Nephron (organoid): ENCODE results near the gene HMCN1.

Source experiments
- H3K27ac Mint-ChIP-seq, 3 experiments: 2 replicates each; pipeline ENCODE4 v1.8.0; 2020; ENCODE audit warnings: mixed read lengths in 3 of 3, mild to moderate bottlenecking in 2 of 3, moderate library complexity in 1 of 3
- H3K27me3 Mint-ChIP-seq: 2 replicates; pipeline ENCODE4 v1.8.0; 2021; ENCODE audit warnings: low read depth, mild to moderate bottlenecking, moderate library complexity, mixed read lengths
- H3K36me3 Mint-ChIP-seq: 2 replicates; pipeline ENCODE4 v1.8.0; 2020; ENCODE audit warnings: low read depth, mixed read lengths
- H3K4me1 Mint-ChIP-seq: 2 replicates; pipeline ENCODE4 v1.8.0; 2020; ENCODE audit warnings: mixed read lengths
- H3K4me3 Mint-ChIP-seq, 3 experiments: 2 replicates each; pipeline ENCODE4 v1.8.0; 2020; ENCODE audit warnings: mild to moderate bottlenecking in 3 of 3, mixed read lengths in 3 of 3, moderate library complexity in 2 of 3
- H3K9me3 Mint-ChIP-seq: 2 replicates; pipeline ENCODE4 v1.8.0; 2020; ENCODE audit warnings: mixed read lengths
- CTCF ChIP-seq, 3 experiments: fragments of 200-600 bp; sonication (generic); IDR thresholded peaks; one replicate each; pipeline ENCODE4 v1.5.0; 2021; ENCODE audit warnings: antibody characterized with exemption in 3 of 3; ENCODE audit not compliant: unreplicated experiment in 3 of 3

HMCN1 gene

DNA sequence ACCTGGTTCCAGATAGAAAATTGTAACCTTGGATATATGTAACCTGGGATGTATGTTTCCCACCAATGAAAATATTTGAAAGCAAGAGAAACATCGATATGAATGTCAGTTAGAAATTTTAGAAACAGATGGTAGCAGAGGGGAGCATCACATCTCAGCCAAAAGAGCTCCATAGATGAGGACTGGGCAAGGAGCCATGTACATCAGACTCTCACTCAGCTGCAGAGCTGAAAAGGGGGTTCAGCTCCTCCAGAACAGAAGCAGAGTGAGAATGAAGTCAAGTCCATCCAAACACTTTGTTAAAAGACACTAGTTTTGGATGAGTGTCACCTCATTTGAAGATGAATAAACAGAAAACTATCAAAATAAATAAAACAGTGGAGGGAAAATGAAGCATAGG lies 202.4 kb downstream of the HMCN1 start:
- Mint-ChIP-seq H3K9me3 (peaks cover 9% of the 10 kb centered on the region), H3K27me3 (no peaks in the 10 kb centered on the region), H3K4me3 (no peak overlapping the region), H3K36me3 (peaks cover 18% of the 10 kb centered on the region), H3K4me1 (no peaks in the 10 kb centered on the region), H3K27ac (no peak overlapping the region)
- no peak for TF ChIP-seq CTCF (IDR thresholded peaks at IDR 0.05; ENCODE audit: unreplicated experiment in 3 of 3)

DNA sequence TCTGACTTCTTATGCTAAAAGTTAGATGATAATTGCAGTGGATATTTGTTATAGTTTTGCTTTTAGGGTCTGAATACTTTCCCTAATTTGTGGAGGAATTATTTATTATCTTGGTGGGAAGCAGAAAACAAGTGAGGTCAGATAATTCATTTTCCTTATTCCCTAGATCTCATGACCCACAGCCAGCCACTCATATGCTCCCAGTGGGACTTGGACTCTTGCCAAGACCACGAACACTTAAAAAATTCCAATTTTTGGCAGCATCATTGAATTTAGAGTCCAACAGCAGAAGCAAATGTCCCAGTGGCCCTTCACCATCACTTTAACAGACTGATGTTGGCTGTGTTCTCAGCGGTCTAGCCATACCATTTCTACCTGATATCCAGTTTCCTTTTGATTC lies 204.2 kb downstream of the HMCN1 start:
- Mint-ChIP-seq H3K27ac (no peak overlapping the region), H3K4me1 (no peaks in the 10 kb centered on the region), H3K9me3 (peaks cover 9% of the 10 kb centered on the region), H3K36me3 (peaks cover 18% of the 10 kb centered on the region), H3K4me3 (no peak overlapping the region), H3K27me3 (no peaks in the 10 kb centered on the region)
- TF ChIP-seq CTCF (IDR thresholded peaks at IDR 0.05; ENCODE audit: unreplicated experiment in 3 of 3): no peak

DNA sequence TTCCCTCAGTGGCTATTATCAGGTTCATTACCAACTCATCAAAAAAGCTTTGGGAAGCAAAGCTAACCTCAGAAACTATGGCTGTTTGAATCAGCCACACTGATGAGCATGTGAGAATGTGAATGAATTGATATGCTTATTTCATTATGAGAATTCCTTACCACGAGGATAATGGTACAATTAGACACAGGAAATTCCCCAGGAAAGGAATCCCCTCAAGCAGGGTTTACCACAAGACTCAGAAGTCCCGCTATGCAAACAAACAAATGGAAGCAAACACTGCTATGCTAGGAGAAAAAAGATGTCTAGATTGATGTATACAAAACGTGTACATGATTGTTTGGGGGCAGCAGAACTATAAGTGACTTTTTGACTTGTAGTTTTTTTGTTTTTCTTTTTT lies 205.0 kb downstream of the HMCN1 start:
- Mint-ChIP-seq H3K36me3 (peaks cover 18% of the 10 kb centered on the region), H3K4me3 (no peak overlapping the region), H3K4me1 (no peaks in the 10 kb centered on the region), H3K9me3 (peaks cover 9% of the 10 kb centered on the region), H3K27me3 (no peaks in the 10 kb centered on the region), H3K27ac (no peak overlapping the region)
- no peak for TF ChIP-seq CTCF (IDR thresholded peaks at IDR 0.05; ENCODE audit: unreplicated experiment in 3 of 3)

GRCh38 chr1:185942961-185943360 lies 208.8 kb downstream of the HMCN1 start:
- TF ChIP-seq CTCF (IDR thresholded peaks at IDR 0.05; ENCODE audit: unreplicated experiment in 3 of 3): no peak
- H3K4me1 Mint-ChIP-seq: no peaks in the 10 kb centered on the region
- no peak overlapping the region for H3K4me3 Mint-ChIP-seq
- H3K9me3 Mint-ChIP-seq: no peaks in the 10 kb centered on the region
- H3K27me3 Mint-ChIP-seq: no peaks in the 10 kb centered on the region
- peaks cover 6% of the 10 kb centered on the region for H3K36me3 Mint-ChIP-seq
- no peak overlapping the region for H3K27ac Mint-ChIP-seq

GRCh38 chr1:185956881-185957280 lies 222.7 kb downstream of the HMCN1 start:
- no peak for TF ChIP-seq CTCF (IDR thresholded peaks at IDR 0.05; ENCODE audit: unreplicated experiment in 3 of 3)
- Mint-ChIP-seq H3K27me3 (peaks cover 5% of the 10 kb centered on the region), H3K4me1 (peaks cover 14% of the 10 kb centered on the region), H3K9me3 (no peaks in the 10 kb centered on the region), H3K36me3 (no peaks in the 10 kb centered on the region), H3K27ac (no peak overlapping the region), H3K4me3 (no peak overlapping the region)

DNA sequence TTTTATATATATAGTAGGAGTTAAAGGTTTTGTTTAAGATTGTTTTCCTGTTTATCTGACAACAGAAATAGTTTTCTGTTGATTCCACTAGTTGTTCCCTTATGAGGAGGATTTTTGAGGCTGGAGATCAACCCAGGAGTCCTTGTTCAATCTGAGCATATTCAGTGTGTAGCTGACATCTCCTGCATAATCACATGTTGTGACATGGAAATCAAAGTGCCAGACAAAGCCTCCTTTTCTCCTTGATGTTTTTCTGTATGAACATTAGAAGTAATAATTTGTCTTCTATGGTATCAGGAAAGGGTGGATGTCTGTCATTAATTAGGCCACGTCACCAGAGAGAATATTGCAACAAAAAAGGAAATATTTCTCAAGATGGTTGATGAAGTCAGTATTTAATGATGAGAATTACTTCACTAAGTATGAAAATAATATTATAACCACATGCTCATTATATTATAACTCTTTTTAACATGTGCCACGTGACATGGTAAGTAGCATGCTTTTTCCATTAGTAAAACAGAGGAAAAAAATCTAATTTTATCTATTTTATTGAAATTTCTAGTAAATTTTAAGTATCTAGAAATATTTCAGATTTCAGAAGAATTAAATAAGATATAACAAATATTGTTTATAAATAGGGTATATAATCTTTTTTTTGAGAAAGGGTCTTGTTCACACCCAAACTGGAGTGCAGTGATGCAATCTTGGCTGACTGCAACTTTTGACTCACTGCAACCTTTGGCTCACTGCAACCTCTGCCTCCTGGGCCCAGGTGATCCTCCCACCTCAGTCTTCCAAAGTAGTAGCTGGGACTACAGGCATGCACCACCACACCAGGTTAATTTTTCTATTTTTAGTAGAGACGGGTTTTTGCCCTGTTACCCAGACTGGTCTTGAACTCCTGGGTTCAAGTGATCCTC lies 223.5 kb downstream of the HMCN1 start:
- H3K27ac Mint-ChIP-seq: no peak overlapping the region
- no peak for TF ChIP-seq CTCF (IDR thresholded peaks at IDR 0.05; ENCODE audit: unreplicated experiment in 3 of 3)
- no peak overlapping the region for H3K4me3 Mint-ChIP-seq
- H3K27me3 Mint-ChIP-seq: peaks cover 5% of the 10 kb centered on the region
- H3K4me1 Mint-ChIP-seq: peaks cover 16% of the 10 kb centered on the region
- H3K36me3 Mint-ChIP-seq: no peaks in the 10 kb centered on the region
- H3K9me3 Mint-ChIP-seq: no peaks in the 10 kb centered on the region
